Fibroblast of lung (primary cell): ENCODE measurements around the gene MAPKAP1. TPM values are rescaled to one million over a fixed set of nuclear protein-coding genes. Genes with fewer than 3 reads are reported as not detected.
A peak's percentile ranks its signal among the peaks of the same experiment; 100 is the strongest.

Source experiments
- DNase-seq, 2 donors: peaks; one replicate each; pipeline versions ENCODE4 v3.0.0 to v3.0.0-alpha.2; 2010; ENCODE audit warnings: low read depth in 2 of 2
- H2AFZ ChIP-seq: 2 replicates; pipeline ENCODE4 v1.5.1; 2012; ENCODE audit warnings: low read length, control low read depth, inconsistent platforms
- H3K27ac ChIP-seq: 2 replicates; pipeline ENCODE4 v1.5.1; 2011; ENCODE audit warnings: low read length, control low read depth; ENCODE audit not compliant: insufficient read depth
- H3K27me3 ChIP-seq: 2 replicates; pipeline ENCODE4 v1.5.1; 2011; ENCODE audit warnings: mild to moderate bottlenecking, low read length; ENCODE audit not compliant: control insufficient read depth, insufficient read depth
- H3K36me3 ChIP-seq: 2 replicates; pipeline ENCODE4 v1.5.1; 2011; ENCODE audit warnings: low read length; ENCODE audit not compliant: control insufficient read depth, insufficient read depth
- H3K4me1 ChIP-seq: 2 replicates; pipeline ENCODE4 v1.5.1; 2011; ENCODE audit warnings: low read length; ENCODE audit not compliant: control insufficient read depth, insufficient read depth; ENCODE audit errors: extremely low read depth
- H3K4me2 ChIP-seq: 2 replicates; pipeline ENCODE4 v1.5.1; 2011; ENCODE audit warnings: low read length, control low read depth; ENCODE audit not compliant: insufficient read depth; ENCODE audit errors: extremely low read depth
- H3K4me3 ChIP-seq, 4 experiments: fragments of 200-600 bp in 1 of 4; sonication (generic) in 1 of 4; replicated peaks in 1 of 4; 2 replicates each; pipeline ENCODE4 v1.5.1; 2011 to 2016; ENCODE audit warnings: low read length in 4 of 4, low read depth in 3 of 4, mild to moderate bottlenecking in 3 of 4, control low read depth in 2 of 4, inconsistent platforms in 1 of 4, mixed read lengths in 1 of 4; ENCODE audit not compliant: insufficient read depth in 1 of 4; ENCODE audit errors: control extremely low read depth in 1 of 4
- H3K79me2 ChIP-seq: 2 replicates; pipeline ENCODE4 v1.5.1; 2012; ENCODE audit warnings: mild to moderate bottlenecking, low read length, inconsistent platforms; ENCODE audit not compliant: control insufficient read depth, insufficient read depth
- H3K9ac ChIP-seq: 2 replicates; pipeline ENCODE4 v1.5.1; 2011; ENCODE audit warnings: mild to moderate bottlenecking, low read length, control low read depth; ENCODE audit not compliant: insufficient read depth
- H3K9me3 ChIP-seq: 2 replicates; pipeline ENCODE4 v1.5.1; 2012; ENCODE audit warnings: low read depth, low read length; ENCODE audit not compliant: control insufficient read depth, insufficient read depth
- H4K20me1 ChIP-seq: 2 replicates; pipeline ENCODE4 v1.5.1; 2011; ENCODE audit warnings: low read length; ENCODE audit not compliant: control insufficient read depth, insufficient read depth; ENCODE audit errors: extremely low read depth
- EZH2 ChIP-seq: IDR thresholded peaks from 2 replicates; pipeline ENCODE4 v1.5.1; 2012; ENCODE audit warnings: low read length, control low read depth, mild to moderate bottlenecking; ENCODE audit errors: missing control alignments
- polyA plus RNA-seq, 2 donors: library from polyadenylated mRNA; depleted of rRNA in 1 of 2; stranded (reverse) in 1 of 2; unstranded in 1 of 2; fragments of >200 nt; gene quantifications; 2 replicates each; pipeline ENCODE4 v1.2.1, GENCODE V29; 2011 to 2012; ENCODE audit warnings: missing spikeins in 1 of 2
- total RNA-seq: library from RNA; depleted of rRNA; stranded (reverse); fragments of >200 nt; gene quantifications from 2 replicates; pipeline ENCODE4 v1.2.1, GENCODE V29; 2014
- TF ChIP-seq, protein P1 (sequence below), 2 donors: IDR thresholded peaks in 1 of 2; conservative IDR thresholded peaks in 1 of 2; 1 replicate in 1 of 2; 2 replicates in 1 of 2; pipeline ENCODE4 v1.5.1; 2011 to 2012; ENCODE audit warnings: low read length in 2 of 2, control low read depth in 1 of 2, inconsistent platforms in 1 of 2, low read depth in 1 of 2, mild to moderate bottlenecking in 1 of 2

Gene MAPKAP1
- total and polyA plus RNA-seq, 2 donors (not counting 1 experiment from before 2014, with no cell fraction given) = 63.7 to 127 TPM

DNA sequence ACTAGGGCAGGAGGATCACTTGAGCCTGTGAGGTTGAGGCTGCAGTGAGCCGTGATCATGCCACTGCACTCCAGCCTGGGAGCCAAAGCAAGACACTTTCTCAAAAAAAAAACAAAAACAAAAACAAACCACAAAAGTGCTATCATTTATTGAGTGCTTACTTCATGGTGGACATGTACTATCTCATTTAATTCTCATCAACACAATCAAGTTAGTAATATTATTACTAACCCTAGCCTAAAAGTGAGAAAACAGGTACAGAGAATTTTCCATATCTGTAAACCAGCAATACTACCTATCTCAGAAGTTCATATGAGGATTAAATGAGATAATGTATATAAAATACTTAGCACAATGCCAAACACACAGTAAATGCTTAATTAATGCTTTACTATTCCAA is 85.8 kb downstream of the MAPKAP1 start:
- no peak for DNase-seq
- Histone ChIP-seq H3K4me1 (no peaks in the 10 kb centered on the region), H3K4me3 (no peak overlapping the region), H3K9ac (no peak overlapping the region), H3K79me2 (peaks cover 9% of the 10 kb centered on the region), H4K20me1 (no peaks in the 10 kb centered on the region), H3K36me3 (no peaks in the 10 kb centered on the region), H3K27ac (no peak overlapping the region), H2AFZ (no peak overlapping the region), H3K4me2 (no peak overlapping the region), H3K27me3 (no peaks in the 10 kb centered on the region), H3K9me3 (no peaks in the 10 kb centered on the region)
- no peak for TF ChIP-seq EZH2
- TF ChIP-seq, protein P1, sequence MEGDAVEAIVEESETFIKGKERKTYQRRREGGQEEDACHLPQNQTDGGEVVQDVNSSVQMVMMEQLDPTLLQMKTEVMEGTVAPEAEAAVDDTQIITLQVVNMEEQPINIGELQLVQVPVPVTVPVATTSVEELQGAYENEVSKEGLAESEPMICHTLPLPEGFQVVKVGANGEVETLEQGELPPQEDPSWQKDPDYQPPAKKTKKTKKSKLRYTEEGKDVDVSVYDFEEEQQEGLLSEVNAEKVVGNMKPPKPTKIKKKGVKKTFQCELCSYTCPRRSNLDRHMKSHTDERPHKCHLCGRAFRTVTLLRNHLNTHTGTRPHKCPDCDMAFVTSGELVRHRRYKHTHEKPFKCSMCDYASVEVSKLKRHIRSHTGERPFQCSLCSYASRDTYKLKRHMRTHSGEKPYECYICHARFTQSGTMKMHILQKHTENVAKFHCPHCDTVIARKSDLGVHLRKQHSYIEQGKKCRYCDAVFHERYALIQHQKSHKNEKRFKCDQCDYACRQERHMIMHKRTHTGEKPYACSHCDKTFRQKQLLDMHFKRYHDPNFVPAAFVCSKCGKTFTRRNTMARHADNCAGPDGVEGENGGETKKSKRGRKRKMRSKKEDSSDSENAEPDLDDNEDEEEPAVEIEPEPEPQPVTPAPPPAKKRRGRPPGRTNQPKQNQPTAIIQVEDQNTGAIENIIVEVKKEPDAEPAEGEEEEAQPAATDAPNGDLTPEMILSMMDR (conservative IDR thresholded peaks at IDR 0.05 in 1 of 2, IDR thresholded peaks at IDR 0.05 in 1 of 2; ENCODE audit: low read depth in 1 of 2, low read length in 2 of 2) = no peak

DNA sequence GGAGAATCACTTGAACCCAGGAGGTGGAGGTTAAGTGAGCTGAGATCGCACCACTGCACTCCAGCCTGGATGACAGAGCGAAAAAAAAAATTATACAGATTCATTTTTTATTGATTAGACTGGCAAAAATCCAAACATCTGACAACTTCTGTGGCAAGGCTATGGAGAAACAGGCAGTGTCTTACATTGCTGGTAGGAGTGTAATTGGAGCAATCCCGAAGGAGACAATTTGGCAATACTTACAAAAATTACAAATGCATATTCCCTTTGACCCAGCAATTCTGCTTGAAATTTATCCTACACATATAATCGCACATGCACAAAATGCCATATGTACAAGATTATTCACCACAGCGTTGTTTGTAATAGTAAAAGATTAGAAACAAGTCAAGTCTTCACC is 86.8 kb downstream of the MAPKAP1 start:
- H3K4me1 ChIP-seq = no peaks in the 10 kb centered on the region
- no peak overlapping the region for H3K9ac ChIP-seq
- peaks cover 8% of the 10 kb centered on the region for H3K79me2 ChIP-seq

DNA sequence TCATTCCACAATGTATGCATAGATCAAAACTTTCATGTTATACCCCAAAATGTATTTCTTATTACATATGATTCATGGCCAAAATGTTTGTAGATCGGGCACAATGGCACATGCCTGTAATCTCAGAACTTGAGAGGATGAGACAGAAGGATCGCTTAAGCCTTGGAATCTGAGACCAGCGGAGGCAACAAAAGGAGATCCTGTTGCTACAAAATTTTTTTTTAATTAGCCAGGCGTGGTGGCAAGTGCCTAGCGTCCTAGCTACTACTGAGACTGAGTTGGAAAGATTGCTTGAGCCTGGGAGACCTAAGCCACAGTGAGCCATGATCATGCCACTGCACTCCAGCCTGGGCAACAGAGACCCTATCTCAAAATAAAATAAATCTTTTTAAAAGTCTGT is 89.9 kb downstream of the MAPKAP1 start:
- H3K4me1 ChIP-seq = no peaks in the 10 kb centered on the region
- no peaks in the 10 kb centered on the region for H3K9me3 ChIP-seq
- peaks cover 19% of the 10 kb centered on the region for H3K79me2 ChIP-seq
- H3K4me2 ChIP-seq = no peak overlapping the region
- H3K27me3 ChIP-seq = no peaks in the 10 kb centered on the region
- no peak overlapping the region for H3K27ac ChIP-seq
- DNase-seq = no peak
- H2AFZ ChIP-seq = no peak overlapping the region
- no peaks in the 10 kb centered on the region for H4K20me1 ChIP-seq
- H3K4me3 ChIP-seq = no peak overlapping the region
- TF ChIP-seq, protein P1 (conservative IDR thresholded peaks at IDR 0.05 in 1 of 2, IDR thresholded peaks at IDR 0.05 in 1 of 2; ENCODE audit: low read depth in 1 of 2, low read length in 2 of 2) = no peak
- no peak for TF ChIP-seq EZH2
- no peak overlapping the region for H3K9ac ChIP-seq
- no peaks in the 10 kb centered on the region for H3K36me3 ChIP-seq

More for the DNA sequence above, 86.8 kb downstream of the MAPKAP1 start:
- no peak overlapping the region for H3K4me3 ChIP-seq
- TF ChIP-seq EZH2 = no peak
- TF ChIP-seq, protein P1 (conservative IDR thresholded peaks at IDR 0.05 in 1 of 2, IDR thresholded peaks at IDR 0.05 in 1 of 2; ENCODE audit: low read depth in 1 of 2, low read length in 2 of 2) = no peak
- H4K20me1 ChIP-seq = no peaks in the 10 kb centered on the region
- no peaks in the 10 kb centered on the region for H3K27me3 ChIP-seq
- peak in 1 of 2 donors; percentile 31 for DNase-seq
- H3K27ac ChIP-seq = no peak overlapping the region
- H3K4me2 ChIP-seq = no peak overlapping the region
- H3K36me3 ChIP-seq = no peaks in the 10 kb centered on the region
- no peak overlapping the region for H2AFZ ChIP-seq
- no peaks in the 10 kb centered on the region for H3K9me3 ChIP-seq
